Erythroblast (primary cell): ENCODE results near the gene SAC3D1.

Source experiments
- DNase-seq, 2 experiments: peaks; one replicate each; lab custom pipeline; 2025; lab: John Stamatoyannopoulos, UW
- GATA1 ChIP-seq: IDR thresholded peaks from 2 replicates; pipeline ENCODE4 v1.6.1; 2011; ENCODE audit warnings: low read depth, mild to moderate bottlenecking, control low read depth, low read length, moderate library complexity
- POLR2A ChIP-seq: IDR thresholded peaks from 2 replicates; pipeline ENCODE4 v1.6.1; 2011; ENCODE audit warnings: mild to moderate bottlenecking, low read length

Gene SAC3D1

DNA sequence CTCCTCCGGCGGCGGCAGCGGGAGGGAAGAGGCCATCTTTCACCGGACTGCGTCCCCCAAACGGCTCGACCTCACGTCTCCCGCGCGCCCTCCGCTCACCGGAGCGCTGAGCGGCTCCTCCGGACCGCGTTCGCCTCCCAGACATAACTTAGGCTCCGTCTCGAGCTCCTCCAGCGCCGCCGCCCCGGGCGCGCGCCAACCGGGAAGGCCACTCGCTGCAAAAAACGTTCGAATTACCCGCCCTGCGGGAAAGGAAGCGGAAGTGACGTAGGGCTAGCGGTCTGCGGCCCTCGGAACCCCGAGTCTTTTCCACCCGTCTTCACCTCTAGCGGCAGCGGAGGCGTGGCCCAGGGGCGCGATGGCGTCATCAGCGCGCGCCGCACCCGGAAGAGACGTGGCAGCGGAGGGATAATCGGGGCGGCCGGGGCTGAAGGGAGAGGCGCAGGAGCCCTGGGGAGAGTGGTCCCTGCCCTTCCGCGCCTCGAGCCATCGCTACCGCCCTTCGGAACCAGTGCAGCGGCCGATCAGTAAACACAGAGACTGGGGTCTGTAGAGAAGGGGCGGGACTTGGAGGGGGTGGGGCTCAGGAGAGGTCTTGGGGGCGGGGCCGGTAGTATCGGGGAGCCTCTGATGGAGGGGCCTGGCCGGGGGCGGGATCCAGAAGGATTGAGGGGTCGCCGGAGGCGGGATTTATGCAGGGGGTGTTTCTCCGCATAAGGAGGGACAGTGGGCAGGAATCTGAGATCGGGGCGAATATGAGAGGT is 43.0 kb downstream of the SAC3D1 start, which contains the start of the genes CDCA5 and ZFPL1:
TSS of gene CDCA5 (minus strand) at position 207 of the 764 bp plus-strand sequence. CDS start at position 145, 62 bp downstream.
TSS of gene ZFPL1 (plus strand) at position 389 of the 764 bp plus-strand sequence. CDS start 477 bp downstream, outside the sequence.
- peak; percentile 98 to 99 for DNase-seq
- TF ChIP-seq GATA1: no peak
- TF ChIP-seq POLR2A: peak; percentile 93

DNA sequence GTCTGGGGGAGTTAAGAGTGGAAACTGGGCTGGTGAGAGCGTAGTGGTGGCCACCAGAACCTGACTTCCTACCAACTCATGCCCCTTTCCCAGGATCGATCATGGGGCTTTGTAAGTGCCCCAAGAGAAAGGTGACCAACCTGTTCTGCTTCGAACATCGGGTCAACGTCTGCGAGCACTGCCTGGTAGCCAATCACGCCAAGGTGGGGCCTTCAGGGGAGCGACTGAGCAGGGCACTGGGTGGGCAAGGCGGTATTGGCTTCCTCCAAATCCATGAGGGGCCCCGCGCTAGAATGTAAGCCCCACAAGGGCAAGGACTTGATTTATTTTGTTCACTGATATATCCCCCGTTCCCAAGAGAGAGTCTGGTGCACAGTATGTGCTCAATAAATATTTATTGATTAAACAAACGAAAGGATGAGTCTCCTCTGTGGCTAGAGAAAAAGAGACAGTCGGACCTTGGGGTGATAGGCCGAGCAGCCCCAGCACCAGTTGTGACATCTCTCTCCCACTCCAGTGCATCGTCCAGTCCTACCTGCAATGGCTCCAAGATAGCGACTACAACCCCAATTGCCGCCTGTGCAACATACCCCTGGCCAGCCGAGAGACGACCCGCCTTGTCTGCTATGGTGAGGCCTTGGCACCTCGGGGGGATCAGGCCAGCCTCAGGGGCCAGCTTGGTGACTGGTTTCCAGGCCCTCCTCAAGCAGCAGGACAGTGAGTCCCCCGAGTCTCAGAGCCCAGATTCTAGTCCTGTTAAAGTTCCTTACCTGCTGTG is 43.8 kb downstream of the SAC3D1 start:
- TF ChIP-seq POLR2A (no peak), GATA1 (no peak)
- DNase-seq: no peak

DNA sequence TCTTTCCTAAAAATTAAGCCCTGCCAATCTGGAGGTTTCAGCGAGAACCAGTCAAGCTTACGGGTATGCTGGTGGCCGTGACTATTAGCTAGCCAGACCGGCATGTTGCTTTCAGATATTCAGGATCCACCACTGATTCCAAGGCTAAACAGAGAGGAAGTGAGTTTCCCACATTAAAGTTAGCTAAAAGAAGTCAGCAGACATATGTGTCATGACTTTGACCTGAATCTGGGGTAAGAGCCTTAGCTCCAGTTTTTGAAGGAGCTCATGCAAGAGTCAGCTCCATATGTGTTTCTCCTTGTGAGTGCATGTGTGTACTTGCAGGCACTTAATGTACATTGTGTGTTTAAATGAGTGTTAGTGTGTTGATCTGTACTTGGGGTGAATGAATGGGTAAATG is 44.4 kb downstream of the SAC3D1 start:
- TF ChIP-seq POLR2A: no peak
- DNase-seq: no peak

DNA sequence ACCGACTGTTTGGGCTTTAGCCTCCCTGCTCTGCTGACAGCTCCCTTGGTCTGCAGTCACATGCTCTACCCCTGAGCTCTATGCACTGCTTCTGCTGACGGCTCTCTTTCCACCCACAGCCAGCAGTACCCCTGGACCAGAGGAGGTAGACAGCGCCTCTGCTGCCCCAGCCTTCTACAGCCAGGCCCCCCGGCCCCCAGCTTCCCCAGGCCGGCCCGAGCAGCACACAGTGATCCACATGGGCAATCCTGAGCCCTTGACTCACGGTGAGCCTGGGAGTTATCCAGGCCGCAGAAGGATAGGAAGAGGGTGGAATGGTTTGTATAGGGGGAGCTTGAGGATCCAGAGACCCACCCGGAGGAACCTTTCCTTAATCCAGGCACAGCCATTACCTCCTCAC is 45.8 kb downstream of the SAC3D1 start:
- DNase-seq: no peak
- no peak for TF ChIP-seq GATA1
- TF ChIP-seq POLR2A: no peak

DNA sequence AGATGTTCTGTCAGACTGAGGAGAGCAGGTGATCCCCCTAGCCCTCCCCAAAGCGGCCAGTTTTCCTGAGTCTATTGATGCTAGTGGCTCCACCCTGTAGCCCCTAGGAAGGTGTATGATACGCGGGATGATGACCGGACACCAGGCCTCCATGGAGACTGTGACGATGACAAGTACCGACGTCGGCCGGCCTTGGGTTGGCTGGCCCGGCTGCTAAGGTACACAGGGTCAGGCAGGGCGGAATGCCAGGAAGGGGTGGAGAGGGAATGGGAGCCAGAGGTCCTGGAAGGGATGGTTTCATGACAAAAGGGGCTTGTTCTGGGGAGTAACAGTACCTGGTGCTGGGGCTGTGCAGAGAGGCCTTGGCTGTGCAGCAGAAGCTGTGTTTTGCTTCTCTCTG is 46.2 kb downstream of the SAC3D1 start:
- DNase-seq: no peak
- no peak for TF ChIP-seq GATA1
- no peak for TF ChIP-seq POLR2A

DNA sequence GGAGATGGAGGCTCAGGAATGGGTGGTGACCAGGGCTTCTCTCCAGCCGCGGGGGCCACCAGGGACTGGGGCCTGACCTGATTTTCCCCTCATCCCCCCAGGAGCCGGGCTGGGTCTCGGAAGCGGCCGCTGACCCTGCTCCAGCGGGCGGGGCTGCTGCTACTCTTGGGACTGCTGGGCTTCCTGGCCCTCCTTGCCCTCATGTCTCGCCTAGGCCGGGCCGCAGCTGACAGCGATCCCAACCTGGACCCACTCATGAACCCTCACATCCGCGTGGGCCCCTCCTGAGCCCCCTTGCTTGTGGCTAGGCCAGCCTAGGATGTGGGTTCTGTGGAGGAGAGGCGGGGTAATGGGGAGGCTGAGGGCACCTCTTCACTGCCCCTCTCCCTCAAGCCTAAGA is 46.8 kb downstream of the SAC3D1 start:
- DNase-seq: no peak
- TF ChIP-seq GATA1 (no peak), POLR2A (no peak)

DNA sequence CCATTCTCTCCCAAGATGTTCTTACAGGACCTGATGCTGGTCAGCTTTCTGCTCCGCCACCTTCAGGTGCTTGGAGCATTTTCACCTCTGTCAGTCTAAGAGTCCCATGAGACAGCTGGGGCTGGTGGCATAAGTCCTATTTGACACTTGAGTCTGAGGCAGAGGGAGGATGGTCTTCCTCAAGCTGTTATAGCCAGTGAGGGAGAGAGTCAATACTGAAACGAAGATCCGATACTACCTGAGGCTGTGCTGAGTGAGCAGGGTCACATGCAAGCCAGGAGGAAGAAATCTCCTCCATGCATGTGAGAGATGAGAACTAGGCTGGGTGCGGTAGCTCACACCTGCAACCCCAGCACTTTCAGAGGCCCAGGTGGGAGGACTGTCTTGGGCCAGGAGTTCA is 48.6 kb downstream of the SAC3D1 start:
- TF ChIP-seq POLR2A: no peak
- no peak for TF ChIP-seq GATA1
- no peak for DNase-seq

DNA sequence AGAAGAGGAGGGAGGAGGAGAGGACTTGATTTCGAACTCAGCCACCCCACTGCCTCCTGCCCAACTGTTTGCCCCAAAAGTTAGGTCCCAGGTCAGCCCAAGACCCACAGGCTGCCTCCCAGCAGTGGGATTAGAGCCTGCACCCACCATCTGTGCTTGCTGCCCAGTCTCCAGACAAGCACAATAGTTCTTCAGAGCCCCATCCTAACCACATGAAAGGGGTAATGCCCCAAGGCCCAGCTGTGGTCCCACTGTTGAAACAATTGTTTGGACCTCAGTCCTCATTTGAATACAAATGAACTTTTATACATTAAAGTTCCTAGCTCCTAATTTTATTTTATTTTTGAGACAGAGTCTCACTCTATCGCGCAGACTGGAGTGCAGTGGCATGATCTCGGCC is 49.6 kb downstream of the SAC3D1 start:
- no peak for TF ChIP-seq GATA1
- no peak for TF ChIP-seq POLR2A
- DNase-seq: no peak
